HUDEP-2 (cell line): Measurements from ENCODE around the gene PLA2G4C.
"Not testable (repeated sequence)": the region's sequence is repeated elsewhere in the genome, so short reads cannot be mapped to it uniquely, and the experiment has no call there.

ENCODE experiments used
- DNase-seq, 76 experiments: peaks; one replicate each; lab custom pipeline; 2025; ENCODE audit not compliant: unreplicated experiment in 76 of 76; lab: John Stamatoyannopoulos, UW

The PLA2G4C gene

DNA sequence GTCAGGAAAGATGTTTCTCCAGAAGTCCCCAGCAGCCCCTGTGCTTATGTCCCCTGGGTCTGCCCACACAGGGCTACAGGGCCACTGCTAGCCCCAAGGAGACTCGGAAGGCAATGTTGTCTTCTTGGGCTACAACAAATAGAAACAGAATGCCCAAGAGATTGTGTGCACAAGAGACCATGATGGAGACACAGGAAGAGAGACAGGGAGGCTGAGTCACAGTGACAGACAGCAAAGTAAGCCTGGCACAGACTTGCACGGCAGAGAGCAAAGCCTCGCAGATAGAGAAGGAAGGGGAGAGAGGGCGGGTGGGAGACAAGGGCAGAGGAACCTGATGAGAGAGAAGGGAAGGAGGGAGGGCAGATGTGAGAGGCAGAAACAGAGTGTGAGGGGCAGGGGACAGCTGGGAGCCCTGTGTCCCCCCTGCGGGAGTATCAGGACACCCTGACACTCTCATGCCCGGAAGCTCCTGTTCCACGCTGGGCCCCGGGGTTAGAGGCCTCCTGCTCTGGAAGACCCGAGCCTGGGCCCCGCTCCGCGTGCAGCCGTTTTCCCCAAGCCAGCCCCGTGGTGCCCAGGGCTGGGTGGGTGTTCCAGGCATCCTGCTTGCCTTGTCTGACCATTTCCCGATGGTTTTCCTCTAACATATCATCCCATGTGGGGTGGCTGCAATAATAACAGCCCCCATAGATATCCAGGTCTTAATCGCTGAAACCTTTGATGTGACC lies 2.7 kb upstream of the PLA2G4C start:
- no peak for DNase-seq

DNA sequence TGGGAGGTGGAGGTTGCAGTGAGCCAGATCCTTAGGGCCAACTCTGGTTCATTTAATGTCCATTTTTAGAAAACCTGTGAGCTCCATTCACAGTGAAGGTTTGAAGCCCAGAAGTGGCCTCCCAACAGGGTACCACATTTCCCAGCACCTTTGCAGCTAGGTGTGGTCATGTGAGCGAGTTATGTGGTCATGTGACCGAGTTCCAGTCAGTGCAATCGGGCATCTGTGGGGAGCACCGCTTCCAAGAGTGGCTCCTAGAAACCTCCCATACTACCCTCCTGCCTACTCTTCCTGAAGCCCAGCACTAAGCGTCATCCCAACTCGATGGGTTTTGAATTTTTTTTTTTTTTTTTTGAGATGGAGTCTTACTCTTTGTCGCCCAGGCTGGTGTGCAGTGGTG lies 663 bp upstream of the PLA2G4C start:
- no peak for DNase-seq

DNA sequence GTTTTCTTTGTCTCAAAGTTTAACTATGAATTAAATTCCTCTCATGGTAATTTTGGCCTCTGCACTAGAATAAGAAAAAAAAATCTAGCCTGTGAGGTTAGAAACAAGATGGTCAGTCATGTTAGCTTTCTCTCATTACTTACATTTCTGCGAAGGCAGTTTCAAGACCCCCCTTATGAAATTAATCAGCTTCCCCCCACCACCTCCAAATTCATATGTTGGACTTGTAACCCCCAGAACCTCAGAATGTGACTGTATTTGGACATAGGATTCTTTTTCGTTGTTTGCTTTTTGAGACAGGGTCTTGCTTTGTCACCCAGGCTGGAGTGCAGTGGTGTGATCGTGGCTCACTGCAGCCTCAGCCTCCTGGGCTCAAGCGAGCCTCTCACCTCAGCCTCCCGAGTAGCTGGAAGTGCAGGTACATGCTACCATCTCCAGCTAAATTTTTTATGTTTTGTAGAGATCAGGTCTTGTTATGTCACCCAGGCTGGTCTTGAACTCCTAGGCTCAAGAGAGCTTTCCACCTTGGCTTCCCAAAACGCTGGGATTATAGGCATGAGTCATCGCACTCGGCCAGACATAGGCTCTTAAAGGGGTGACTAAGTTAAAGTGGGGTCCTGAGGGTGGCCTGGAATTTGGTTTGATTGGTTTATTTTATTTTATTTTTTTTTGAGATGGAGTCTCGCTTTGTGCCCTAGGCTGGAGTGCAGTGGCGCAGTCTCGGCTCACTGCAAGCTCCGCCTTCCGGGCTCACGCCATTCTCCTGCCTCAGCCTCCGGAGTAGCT lies 1.4 kb downstream of the PLA2G4C start:
- DNase-seq = no peak

DNA sequence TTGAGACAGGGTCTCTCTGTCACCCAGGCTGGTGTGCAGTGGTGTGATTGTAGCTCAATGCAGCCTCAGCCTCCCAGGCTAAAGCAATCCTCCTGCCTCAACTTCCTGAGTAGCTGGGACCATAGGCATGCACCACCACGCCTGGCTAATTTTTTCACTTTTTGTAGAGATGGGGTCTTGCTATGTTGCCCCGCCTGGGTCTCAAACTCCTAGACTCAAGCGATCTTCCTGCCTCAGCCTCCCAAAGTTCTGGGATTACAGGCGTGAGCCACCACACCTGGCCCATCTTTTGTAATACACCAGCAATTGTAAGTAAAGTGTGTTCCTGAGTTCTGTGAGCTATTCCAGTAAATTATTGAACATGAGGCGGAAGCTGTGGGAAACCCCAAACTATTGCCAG lies 6.7 kb downstream of the PLA2G4C start:
- no peak for DNase-seq

DNA sequence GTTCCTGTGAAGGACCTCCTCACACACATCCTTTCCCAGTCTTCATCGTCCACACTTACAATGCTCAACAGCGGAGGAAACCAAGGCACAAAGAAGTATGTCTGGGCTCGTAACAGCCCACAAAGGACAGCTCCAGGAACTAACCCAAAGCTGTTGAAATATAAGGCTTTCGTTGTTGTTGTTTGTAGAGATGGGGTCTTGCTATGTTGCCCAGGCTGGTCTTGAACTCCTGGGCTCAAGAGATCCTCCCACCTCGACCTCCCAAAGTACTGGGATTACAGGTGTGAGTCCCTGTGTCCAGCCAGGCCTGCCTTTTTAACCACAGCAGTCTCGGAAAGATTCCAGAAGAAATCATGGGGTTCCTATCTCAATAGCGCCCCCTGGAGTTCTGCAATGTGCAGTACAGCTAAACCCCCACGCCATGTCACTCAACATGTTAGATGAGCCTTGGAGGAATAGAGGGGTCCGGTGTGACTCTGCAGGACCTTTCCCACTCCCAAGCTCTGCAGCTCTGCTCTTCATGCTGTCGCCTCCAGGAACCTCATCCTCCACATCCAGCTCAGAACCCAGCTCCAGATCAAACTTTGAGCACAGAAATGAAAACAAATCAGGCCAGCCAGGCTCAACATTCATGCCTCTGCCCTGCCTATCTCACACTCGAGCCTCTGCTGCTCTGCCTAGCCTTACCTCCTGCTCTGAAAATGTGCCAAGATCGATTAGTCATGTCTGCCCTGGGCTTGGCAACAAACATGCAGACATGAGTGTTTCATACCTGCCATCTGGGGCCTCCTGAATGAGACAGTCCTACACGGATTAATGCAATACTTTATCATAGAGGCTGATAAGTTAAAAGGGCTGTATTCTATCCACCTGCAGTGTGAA lies 7.5 kb downstream of the PLA2G4C start:
- DNase-seq = peak in 44 of 76 experiments; percentile 5 to 69 (median 36)

DNA sequence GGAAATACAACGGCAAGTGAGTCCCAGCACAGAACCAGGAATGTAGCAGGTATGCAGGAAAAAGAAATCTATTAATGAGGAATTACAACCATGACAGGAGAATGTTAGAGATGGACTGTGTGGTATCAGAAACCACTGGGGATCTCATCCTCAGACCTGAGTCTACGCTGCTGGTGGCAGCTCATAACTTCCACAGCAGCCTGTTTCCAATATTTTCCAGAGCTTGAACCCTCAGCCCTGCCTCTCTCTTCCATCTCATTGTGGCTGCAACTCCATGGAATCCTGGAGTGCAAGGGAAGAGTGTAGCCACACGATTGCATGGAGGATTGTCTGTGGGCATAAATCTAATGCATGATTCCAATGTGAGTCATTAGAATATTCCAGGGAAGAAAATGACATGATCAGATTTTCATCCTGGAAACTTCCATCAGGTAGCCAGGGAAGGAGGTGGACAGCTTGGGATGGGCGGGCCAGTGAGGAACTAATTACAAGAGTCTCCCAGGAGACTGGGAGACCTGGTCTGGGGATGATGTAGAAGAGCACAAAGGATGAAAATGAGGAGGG lies 14.9 kb downstream of the PLA2G4C start:
- no peak for DNase-seq

DNA sequence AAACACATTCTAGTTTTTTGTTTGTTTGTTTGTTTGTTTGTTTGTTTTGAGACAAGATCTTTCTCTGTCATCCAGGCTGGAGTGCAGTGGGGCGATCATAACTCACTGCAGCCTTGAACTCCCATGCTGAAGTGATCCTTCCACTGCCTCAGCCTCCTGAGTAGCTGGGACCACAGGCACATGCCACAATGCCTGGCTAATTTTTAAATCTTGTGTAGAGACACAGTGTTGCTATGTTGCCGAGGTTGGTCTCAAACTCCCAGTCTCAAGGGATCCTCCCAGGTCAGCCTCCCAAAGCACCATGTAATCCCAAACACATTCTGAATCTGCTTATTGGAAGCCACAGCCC lies 15.8 kb downstream of the PLA2G4C start:
- no peak for DNase-seq

DNA sequence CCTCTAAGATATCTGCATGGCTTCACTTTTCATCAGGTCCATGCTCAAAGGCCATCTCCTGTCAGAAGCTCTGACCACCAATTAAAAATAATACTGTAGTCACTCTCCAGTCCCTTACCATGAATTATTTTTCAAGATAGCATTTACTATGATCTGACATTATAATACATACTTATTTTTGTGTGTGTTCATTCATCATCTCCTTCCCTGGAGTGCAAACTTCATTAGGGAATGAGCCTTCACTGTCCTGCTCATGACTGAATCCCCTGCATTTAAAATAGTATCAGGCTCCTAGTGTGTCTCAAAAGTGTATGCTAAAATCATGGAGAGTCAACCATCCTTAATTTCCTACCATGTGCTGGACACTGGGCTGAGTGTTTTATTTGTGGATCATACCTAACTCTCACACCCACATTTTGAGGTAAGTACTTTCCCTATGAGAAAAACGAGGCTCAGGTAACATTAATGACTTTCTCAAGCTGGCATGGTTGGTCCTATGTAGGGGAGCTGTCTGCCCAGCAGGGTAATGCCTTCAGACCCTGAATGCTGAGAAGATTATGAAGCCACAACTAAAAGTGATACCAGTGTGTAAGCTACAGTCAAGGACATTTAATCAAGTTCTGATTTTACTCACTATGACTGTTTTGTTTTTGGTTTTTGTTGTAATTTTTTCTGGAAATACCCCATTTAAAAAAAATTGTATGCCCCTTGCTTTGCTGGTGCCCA lies 16.3 kb downstream of the PLA2G4C start:
- no peak for DNase-seq

DNA sequence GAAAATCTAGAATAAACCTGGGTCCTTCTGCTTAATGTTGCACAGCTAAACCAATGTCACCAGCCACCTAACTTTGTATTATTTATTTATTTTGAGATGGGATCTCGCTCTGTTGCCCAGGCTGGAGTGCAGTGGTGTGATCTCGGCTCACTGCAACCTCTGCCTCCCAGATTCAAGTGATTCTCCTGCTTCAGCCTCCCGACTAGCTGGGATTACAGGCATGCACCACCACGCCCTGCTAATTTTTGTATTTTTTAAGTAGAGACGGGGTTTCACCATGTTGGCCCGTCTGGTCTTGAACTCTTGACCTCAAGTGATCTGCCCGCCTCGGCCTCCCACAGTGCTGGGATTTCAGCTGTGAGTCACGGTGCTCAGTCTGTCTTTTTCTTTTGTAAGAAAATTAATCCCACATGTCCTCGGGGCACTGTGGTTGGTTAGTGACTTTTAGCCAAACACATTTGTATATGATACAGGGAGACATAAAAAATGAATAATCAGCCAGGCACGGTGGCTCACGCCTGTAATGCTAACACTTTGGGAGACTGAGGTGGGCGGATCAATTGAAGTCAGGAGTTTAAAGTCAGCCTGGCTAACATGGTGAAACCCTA lies 19.4 kb downstream of the PLA2G4C start:
- not testable (repeated sequence) for DNase-seq

DNA sequence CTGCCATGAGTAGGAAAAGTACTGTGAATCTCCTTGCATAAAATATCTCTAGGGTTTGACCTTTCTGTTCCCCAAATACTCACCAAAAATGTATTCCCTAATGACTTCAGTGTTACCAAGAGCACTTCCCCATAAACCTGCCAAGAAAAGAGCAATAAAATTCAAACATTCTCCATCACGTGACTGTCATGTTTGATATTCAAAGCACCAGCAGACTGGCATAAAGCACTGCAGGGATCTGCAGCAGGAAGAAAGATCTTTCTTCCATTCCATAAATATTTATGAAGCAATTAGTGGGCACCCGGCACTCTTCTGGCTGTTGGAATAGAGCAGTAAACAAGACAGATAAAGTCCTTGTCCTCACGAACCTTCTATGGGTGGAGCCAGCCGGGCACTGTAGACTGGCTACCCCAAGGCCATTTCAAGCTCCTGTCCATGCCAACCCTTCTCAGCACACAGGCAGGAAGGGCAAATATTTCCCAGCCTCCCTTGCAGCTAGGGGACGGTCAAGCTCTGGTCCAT lies 20.3 kb downstream of the PLA2G4C start:
- DNase-seq = no peak

DNA sequence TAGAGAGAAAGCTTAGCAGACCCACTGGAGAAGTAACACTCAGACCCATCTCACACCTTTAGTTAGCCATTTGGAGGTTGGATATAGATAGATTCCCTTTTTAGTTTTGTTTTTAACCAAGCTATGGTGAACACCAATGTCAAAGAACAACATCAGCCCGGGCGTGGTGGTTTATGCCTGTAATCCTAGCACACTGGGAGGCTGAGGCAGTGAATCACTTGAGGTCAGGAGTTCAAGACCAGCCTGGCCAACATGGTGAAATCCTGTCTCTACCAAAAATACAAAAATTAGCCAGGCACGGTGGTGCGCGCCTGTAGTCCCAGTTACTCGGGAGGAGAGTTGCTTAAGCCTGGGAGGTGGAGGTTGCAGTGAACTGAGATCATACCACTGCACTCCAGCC lies 21.6 kb downstream of the PLA2G4C start:
- DNase-seq = not testable (repeated sequence)

DNA sequence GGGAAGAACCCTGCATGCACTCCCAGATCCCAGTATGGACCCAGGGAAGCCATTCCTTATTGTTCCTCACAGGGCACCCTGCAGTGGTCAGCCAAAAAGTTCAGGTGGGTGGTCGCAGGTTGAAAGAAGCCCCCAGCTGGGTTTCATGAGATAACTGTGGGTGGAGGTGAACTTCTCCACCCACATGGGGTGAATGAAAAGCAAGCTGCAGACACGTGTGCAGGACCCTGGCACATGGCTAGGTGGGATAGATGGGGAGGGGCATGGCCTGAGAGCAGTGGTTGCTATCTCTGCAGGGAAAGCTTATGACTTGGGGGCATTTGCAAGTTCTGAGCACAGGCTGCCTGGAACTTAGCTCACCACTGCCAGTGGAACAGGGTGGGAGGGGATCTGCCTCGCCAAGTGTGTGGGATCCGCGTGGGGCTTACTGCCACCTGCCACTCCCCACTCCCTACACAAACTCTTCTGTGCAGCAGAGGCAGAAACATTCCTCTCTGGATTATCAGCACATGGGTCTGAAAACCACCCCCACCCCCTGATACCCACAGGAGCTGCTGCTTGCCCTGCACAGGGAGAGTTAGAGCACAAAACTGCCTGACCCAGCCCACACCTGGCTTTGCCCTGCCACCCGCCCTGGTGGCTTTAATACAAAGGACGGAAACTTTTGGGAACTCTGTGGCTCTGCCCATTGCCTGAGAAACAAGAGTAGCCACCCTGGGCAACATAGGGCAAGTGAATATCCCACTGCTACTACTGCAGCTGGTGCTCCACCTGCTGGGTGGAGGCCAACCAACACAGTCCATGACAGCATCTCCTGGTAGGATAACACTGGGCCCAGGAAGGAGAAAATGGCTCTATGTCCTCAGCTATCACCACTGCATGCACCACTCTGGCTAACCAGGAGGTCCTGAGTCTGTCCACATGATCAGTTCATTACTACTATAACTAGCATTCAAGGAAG lies 24.4 kb downstream of the PLA2G4C start:
- DNase-seq = peak in 7 of 76 experiments; percentile 4 to 21 (median 8)

DNA sequence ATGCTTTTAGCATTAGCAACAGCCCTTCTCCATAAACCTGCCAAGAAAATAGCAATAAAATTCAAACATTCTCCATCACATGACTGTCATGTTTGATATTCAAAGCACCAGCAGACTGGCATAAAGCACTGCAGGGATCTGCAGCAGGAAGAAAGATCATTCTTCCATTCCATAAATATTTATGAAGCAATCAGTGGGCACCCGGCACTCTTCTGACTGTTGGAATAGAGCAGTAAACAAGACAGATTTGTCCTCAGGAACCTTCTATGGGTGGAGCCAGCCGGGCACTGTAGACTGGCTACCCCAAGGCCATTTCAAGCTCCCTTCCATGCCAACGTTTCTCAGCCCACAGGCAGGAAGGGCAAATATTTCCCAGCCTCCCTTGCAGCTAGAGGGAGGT lies 25.5 kb downstream of the PLA2G4C start:
- DNase-seq = no peak

DNA sequence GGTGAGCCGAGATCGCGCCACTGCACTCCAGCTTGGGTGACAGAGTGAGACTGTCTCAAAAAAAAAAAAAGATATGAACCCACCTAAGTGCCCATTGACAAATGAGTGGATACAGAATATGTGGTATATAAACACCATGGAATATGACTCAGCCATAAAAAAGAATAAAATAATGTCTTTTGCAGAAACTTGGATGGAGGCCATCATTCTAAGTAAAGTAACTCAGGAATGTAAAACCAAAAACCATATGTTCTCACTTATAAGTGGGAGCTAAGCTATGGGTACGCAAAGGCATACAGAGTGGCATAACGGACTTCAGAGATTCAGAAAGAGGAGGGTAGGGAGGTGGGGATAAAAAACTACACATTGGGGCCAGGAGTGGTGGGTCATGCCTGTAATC lies 29.5 kb downstream of the PLA2G4C start:
- DNase-seq = no peak

DNA sequence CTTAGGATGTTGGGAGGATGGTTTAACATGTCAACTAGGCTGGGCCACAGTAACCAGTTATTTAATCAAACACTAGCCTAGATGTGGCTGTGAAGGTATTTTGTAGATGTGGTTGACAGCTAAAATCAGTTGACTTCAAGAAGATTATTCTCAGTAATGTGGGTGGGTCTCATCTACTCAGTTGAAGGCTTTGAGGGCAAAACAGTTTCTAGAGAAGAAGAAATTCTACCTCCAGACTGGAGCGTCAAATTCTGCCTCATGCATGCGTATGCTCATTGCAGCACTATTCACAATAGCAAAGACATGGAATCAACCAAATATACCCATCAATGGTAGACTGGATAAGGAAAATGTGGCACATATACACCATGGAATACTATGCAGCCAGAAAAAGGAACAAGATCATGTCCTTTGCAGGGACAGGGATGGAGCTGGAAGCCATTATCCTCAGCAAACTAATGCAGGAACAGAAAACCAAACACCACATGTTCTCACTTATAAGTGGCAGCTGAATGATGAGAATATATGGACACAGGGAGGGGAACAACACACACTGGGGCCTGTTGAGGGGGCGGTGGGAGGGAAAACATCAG lies 40.3 kb downstream of the PLA2G4C start:
- DNase-seq = not testable (repeated sequence)

DNA sequence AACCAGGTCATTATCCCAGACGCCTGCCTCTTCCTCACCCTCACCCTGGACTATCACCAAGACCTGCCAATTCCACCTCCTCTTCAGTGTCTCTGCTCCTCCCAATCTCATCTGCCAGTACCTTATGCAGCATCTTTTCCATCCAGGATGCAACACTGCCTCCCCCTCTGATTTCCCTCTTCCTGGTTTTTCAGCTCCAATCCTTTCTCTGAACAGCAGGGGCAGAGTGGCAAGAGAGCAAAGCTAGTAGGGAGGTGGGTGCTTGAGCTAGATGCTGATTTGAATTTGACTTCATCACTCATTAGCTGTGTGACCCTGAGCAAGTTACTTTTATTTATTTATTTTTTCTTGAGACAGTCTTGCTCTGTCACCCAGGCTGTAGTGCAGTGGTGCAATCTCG lies 41.2 kb downstream of the PLA2G4C start:
- DNase-seq = no peak

DNA sequence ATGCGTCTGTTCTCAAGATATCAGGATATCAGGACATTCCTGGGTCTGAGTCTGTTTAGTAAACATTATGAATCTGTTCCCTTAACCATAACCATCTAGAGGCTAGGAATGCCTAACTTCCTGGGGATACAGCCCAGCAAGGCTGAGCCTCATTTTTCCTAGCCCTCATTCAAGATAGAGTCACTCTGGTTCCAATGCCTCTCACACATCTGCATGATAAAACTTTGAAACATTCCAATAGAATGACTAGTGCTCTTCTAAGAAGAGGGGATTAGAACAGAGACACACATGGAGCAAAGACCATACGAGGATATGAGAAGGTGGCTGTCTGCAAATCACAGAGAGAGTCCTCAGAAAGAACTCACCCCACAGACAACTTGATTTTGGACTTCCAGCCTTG lies 46.1 kb downstream of the PLA2G4C start:
- DNase-seq = no peak
